HT-29 (cell line): ENCODE data around the gene DDX20. TPM values are rescaled to one million over a fixed set of nuclear protein-coding genes. Genes with fewer than 3 reads are reported as not detected.
"Not testable (repeated sequence)": the region's sequence is repeated elsewhere in the genome, so short reads cannot be mapped to it uniquely, and the experiment has no call there.

Source experiments
- DNase-seq: peaks from one replicate; pipeline ENCODE4 v3.0.0-alpha.2; 2015; ENCODE audit warnings: low spot score
- total RNA-seq: library from RNA; depleted of rRNA; stranded (reverse); fragments of >200 nt; shearing (Covaris generic); gene quantifications from 2 replicates; pipeline ENCODE4 v1.2.3, GENCODE V29; 2014

DDX20 gene
- total RNA-seq, 1 experiment from 2014 or later = 18.5 TPM

GRCh38 chr1:111732718-111733117 lies 23.0 kb upstream of the DDX20 start:
- DNase-seq = no peak

- DNase-seq = peak; percentile 65
These were observed 22.3 kb upstream of the DDX20 start for GRCh38 chr1:111733183-111733991.

GRCh38 chr1:111733992-111734341 lies 21.7 kb upstream of the DDX20 start:
- DNase-seq = no peak

GRCh38 chr1:111734426-111734825 lies 21.3 kb upstream of the DDX20 start:
- DNase-seq = no peak

GRCh38 chr1:111734856-111735255 lies 20.8 kb upstream of the DDX20 start:
- no peak for DNase-seq

GRCh38 chr1:111735321-111735720 lies 20.4 kb upstream of the DDX20 start:
- DNase-seq = no peak

- DNase-seq = no peak
These were observed 19.7 kb upstream of the DDX20 start for GRCh38 chr1:111735858-111736544.

GRCh38 chr1:111736548-111737215 lies 19.0 kb upstream of the DDX20 start:
- DNase-seq = no peak

GRCh38 chr1:111737216-111738132 lies 18.2 kb upstream of the DDX20 start:
- no peak for DNase-seq

- no peak for DNase-seq
These were observed 17.6 kb upstream of the DDX20 start for GRCh38 chr1:111738133-111738435.

GRCh38 chr1:111738436-111739193 lies 17.1 kb upstream of the DDX20 start:
- peak; percentile 77 for DNase-seq

GRCh38 chr1:111739194-111739924 lies 16.3 kb upstream of the DDX20 start, which contains the start of gene INKA2:
TSS of gene INKA2 (minus strand) at chr1:111739395. CDS start at chr1:111739242, 153 bp downstream.
- peak; percentile 89 for DNase-seq

- peak; percentile 41 for DNase-seq
These were observed 15.6 kb upstream of the DDX20 start for GRCh38 chr1:111739925-111740765.

- DNase-seq = not testable (repeated sequence)
These were observed 13.4 kb upstream of the DDX20 start for GRCh38 chr1:111742292-111742691.

GRCh38 chr1:111742938-111743549 lies 12.7 kb upstream of the DDX20 start:
- no peak for DNase-seq

- DNase-seq = no peak
These were observed 12.0 kb upstream of the DDX20 start for GRCh38 chr1:111743679-111744101.

GRCh38 chr1:111745675-111746613 lies 9.8 kb upstream of the DDX20 start:
- no peak for DNase-seq

GRCh38 chr1:111746614-111746999 lies 9.1 kb upstream of the DDX20 start:
- DNase-seq = no peak
